ENCODE measurements around the gene OSBPL10.

GRCh38 chr3:31613177-31613576 is 367.9 kb downstream of the OSBPL10 start:
- TF ChIP-seq, protein P1, sequence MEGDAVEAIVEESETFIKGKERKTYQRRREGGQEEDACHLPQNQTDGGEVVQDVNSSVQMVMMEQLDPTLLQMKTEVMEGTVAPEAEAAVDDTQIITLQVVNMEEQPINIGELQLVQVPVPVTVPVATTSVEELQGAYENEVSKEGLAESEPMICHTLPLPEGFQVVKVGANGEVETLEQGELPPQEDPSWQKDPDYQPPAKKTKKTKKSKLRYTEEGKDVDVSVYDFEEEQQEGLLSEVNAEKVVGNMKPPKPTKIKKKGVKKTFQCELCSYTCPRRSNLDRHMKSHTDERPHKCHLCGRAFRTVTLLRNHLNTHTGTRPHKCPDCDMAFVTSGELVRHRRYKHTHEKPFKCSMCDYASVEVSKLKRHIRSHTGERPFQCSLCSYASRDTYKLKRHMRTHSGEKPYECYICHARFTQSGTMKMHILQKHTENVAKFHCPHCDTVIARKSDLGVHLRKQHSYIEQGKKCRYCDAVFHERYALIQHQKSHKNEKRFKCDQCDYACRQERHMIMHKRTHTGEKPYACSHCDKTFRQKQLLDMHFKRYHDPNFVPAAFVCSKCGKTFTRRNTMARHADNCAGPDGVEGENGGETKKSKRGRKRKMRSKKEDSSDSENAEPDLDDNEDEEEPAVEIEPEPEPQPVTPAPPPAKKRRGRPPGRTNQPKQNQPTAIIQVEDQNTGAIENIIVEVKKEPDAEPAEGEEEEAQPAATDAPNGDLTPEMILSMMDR (conservative IDR thresholded peaks at IDR 0.05; ENCODE audit: low read length): no peak
- no peak for TF ChIP-seq EZH2phosphoT487 (IDR thresholded peaks at IDR 0.05; ENCODE audit: borderline replicate concordance)

Data from Loucy (cell line).